Measurements from ENCODE around the gene TRMT1.

DNA sequence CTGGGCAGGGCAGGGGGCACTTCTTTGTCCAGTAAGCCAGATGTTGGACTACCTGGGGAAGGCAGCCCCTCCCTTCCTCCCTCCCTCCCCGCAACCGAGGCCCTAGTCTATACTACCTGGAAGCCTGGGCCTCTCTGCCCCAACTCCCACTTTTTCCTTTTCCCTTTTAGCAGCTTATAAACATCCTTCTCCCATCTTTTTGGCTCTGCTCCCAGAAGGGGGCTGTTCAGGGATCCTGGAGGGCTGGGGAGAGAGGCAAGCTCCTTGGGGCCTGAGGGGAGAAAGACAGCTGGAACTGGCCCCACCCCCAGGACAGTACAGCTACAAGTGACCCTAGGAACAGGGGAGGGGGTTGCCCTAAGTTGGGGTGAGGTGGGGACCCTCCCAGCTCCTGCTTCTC is 58.8 kb downstream of the TRMT1 start:
- TF ChIP-seq, protein P1, sequence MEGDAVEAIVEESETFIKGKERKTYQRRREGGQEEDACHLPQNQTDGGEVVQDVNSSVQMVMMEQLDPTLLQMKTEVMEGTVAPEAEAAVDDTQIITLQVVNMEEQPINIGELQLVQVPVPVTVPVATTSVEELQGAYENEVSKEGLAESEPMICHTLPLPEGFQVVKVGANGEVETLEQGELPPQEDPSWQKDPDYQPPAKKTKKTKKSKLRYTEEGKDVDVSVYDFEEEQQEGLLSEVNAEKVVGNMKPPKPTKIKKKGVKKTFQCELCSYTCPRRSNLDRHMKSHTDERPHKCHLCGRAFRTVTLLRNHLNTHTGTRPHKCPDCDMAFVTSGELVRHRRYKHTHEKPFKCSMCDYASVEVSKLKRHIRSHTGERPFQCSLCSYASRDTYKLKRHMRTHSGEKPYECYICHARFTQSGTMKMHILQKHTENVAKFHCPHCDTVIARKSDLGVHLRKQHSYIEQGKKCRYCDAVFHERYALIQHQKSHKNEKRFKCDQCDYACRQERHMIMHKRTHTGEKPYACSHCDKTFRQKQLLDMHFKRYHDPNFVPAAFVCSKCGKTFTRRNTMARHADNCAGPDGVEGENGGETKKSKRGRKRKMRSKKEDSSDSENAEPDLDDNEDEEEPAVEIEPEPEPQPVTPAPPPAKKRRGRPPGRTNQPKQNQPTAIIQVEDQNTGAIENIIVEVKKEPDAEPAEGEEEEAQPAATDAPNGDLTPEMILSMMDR (conservative IDR thresholded peaks at IDR 0.05 in 1 of 2, IDR thresholded peaks at IDR 0.05 in 1 of 2; ENCODE audit: low read depth in 1 of 2, low read length in 2 of 2) = no peak
- TF ChIP-seq EZH2 (IDR thresholded peaks at IDR 0.05; ENCODE audit: low read length, missing control alignments) = no peak

All from fibroblast of lung (primary cell).